Measurements from ENCODE around the gene PTTG1IP.

- TF ChIP-seq CTCF (IDR thresholded peaks at IDR 0.05) (no peak), EP300 (IDR thresholded peaks at IDR 0.05) (no peak), POLR2A (IDR thresholded peaks at IDR 0.05) (no peak)
These were observed 62.7 kb downstream of the PTTG1IP start for GRCh38 chr21:44810779-44811178.

Data from tibial nerve (tissue), 4 donors.